Measurements from ENCODE around the gene TMCO5A. TPM values are rescaled to one million over a fixed set of nuclear protein-coding genes. Genes with fewer than 3 reads are reported as not detected.
A peak's percentile ranks its signal among the peaks of the same experiment; 100 is the strongest.

The TMCO5A gene
- 1 to 10 TPM in 1 of 2 donors, not detected in 1; 2.8 TPM for total RNA-seq

DNA sequence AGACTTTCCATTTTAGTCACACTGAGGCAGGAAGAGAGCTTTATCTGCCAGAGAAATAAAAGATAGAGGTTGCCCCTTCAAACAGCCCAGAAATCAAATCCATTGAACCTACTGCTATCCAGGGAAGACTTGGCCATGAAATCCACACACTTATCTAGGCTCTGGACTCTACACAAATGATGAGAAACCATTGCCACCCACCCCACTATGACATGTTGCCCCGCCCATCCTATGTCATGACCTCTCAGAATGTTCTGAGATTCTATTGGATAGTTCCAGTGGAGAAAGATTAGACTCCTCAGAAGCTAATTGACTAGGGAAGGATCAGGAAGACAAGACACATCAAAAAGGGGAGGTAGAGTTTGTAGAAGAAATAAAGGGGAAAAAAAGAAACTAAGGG lies at the start of gene TMCO5A:
TSS of gene TMCO5A (plus strand) at position 301 of the 400 bp plus-strand sequence. CDS start 1,684 bp downstream, outside the sequence.
- WGBS, result 86% methylated on average over 1 of the region's 1 CpG
- intact Hi-C loops (cut with DNase I), result no loop called here
- no peaks in the 10 kb centered on the region for H3K9me3 ChIP-seq
- H3K27me3 ChIP-seq (replicated peaks; ENCODE audit: insufficient read depth), result no peaks in the 10 kb centered on the region
- TF ChIP-seq, protein P1, sequence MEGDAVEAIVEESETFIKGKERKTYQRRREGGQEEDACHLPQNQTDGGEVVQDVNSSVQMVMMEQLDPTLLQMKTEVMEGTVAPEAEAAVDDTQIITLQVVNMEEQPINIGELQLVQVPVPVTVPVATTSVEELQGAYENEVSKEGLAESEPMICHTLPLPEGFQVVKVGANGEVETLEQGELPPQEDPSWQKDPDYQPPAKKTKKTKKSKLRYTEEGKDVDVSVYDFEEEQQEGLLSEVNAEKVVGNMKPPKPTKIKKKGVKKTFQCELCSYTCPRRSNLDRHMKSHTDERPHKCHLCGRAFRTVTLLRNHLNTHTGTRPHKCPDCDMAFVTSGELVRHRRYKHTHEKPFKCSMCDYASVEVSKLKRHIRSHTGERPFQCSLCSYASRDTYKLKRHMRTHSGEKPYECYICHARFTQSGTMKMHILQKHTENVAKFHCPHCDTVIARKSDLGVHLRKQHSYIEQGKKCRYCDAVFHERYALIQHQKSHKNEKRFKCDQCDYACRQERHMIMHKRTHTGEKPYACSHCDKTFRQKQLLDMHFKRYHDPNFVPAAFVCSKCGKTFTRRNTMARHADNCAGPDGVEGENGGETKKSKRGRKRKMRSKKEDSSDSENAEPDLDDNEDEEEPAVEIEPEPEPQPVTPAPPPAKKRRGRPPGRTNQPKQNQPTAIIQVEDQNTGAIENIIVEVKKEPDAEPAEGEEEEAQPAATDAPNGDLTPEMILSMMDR (IDR thresholded peaks at IDR 0.05), result no peak
- no peak for TF ChIP-seq POLR2A (IDR thresholded peaks at IDR 0.05)
- no peak for TF ChIP-seq POLR2AphosphoS5 (IDR thresholded peaks at IDR 0.05)
- DNase-seq (ENCODE audit: low spot score), result no peak
- no peaks in the 10 kb centered on the region for H3K4me1 ChIP-seq (replicated peaks)
- no peak within 1 kb of the TSS for H3K27ac ChIP-seq
- no peak within 1 kb of the TSS for H3K4me3 ChIP-seq
- no peaks in the 10 kb centered on the region for H3K36me3 ChIP-seq

DNA sequence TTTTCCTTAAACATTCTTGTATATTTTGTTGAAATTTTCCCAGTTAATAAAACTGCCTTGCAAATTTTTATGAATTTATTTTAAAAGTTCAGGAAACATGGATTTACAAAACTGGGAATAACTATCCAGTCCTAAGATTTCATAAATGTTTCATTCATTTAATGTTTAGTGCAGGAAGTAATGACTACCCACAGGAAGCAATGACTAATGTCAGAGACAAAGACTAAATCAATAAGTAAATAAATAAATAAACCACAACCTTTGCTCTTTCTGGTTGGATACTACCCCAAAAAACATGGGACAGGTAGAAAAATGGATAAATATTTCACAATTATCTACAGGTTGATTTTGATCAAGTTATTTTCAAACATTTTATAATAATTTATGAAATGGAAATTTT lies 48.8 kb upstream of the TMCO5A start:
- no peak overlapping the region for H3K4me3 ChIP-seq
- H3K36me3 ChIP-seq, result no peaks in the 10 kb centered on the region
- TF ChIP-seq, protein P1 (IDR thresholded peaks at IDR 0.05), result no peak
- DNase-seq (ENCODE audit: low spot score), result no peak
- no peak overlapping the region for H3K27ac ChIP-seq
- no peaks in the 10 kb centered on the region for H3K9me3 ChIP-seq
- no peaks in the 10 kb centered on the region for H3K4me1 ChIP-seq (replicated peaks)
- intact Hi-C loops (cut with DNase I), result loop anchor here (10.0 kb wide), 1 partner anchor 741 kb away; no protein-coding TSS in a partner anchor
- no peaks in the 10 kb centered on the region for H3K27me3 ChIP-seq (replicated peaks; ENCODE audit: insufficient read depth)

DNA sequence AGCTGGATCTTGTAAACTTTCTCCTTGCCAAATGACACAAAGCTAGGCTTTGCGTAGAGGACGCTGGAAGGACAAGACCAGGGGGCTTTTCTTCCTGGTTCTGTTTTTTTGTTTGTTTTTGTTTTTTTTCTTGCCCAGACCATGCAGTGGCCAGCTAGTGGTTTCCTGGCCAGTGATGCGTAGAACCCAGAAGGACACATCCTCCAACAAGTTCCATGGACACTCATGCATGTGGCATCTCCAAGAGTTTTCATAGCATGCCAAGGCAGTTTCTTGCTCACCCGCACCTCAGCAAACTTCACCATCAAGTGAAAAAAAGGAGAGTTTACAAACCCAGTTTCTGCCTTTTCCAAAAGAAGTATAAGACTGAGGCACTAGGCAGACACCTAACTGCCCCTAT lies 46.1 kb upstream of the TMCO5A start:
- no peaks in the 10 kb centered on the region for H3K9me3 ChIP-seq
- intact Hi-C loops (cut with DNase I), result loop anchor here (10.0 kb wide), 1 partner anchor 744 kb away; no protein-coding TSS in a partner anchor

DNA sequence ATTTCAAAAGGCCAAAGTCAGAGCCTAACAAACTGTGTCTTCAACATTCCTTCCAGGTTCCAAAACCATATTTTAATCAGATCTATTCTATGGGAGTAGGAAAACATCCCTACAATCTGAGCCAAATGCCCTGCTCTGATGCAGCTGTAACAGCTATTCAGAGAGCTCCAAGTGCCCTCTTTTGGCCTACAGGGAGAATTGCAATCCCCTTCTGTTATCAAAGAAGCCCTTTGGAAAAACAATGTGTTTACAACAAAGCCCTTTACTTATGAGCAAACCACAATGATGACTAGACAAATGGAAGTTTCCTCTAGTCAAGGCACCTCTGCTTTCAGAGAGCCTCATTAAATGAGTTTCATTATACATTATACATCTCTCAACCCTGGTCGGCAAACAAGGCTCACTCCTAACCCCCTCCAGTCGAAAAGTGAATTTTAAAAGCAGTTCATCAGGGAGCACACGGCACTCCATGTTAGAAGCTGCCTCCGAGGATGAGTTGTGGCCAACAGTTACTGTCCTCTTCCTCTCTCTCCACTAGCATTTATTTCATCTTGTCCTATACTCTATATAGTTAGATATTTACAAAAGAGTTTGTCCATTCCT lies 42.6 kb upstream of the TMCO5A start:
- Histone ChIP-seq H3K9me3 (no peaks in the 10 kb centered on the region), H3K4me1 (replicated peaks) (no peaks in the 10 kb centered on the region), H3K4me3 (no peak overlapping the region), H3K36me3 (no peaks in the 10 kb centered on the region), H3K27me3 (replicated peaks; ENCODE audit: insufficient read depth) (no peaks in the 10 kb centered on the region), H3K27ac (no peak overlapping the region)
- 31% methylated on average over 4 of the region's 4 CpGs for WGBS
- DNase-seq (ENCODE audit: low spot score), result peak; percentile 8
- TF ChIP-seq, protein P1 (IDR thresholded peaks at IDR 0.05), result peak in 3 of 4 experiments; percentile 37 to 61 (median 41)
- no peak for TF ChIP-seq POLR2AphosphoS5 (IDR thresholded peaks at IDR 0.05)
- intact Hi-C loops (cut with DNase I), result no loop called here

More for the DNA sequence above, 46.1 kb upstream of the TMCO5A start:
- H3K4me3 ChIP-seq, result no peak overlapping the region
- no peaks in the 10 kb centered on the region for H3K27me3 ChIP-seq (replicated peaks; ENCODE audit: insufficient read depth)
- no peaks in the 10 kb centered on the region for H3K36me3 ChIP-seq
- TF ChIP-seq, protein P1 (IDR thresholded peaks at IDR 0.05), result no peak
- TF ChIP-seq POLR2A (IDR thresholded peaks at IDR 0.05) (no peak), POLR2AphosphoS5 (IDR thresholded peaks at IDR 0.05) (no peak)
- 88% methylated on average over 4 of the region's 4 CpGs for WGBS
- no peak overlapping the region for H3K27ac ChIP-seq
- H3K4me1 ChIP-seq (replicated peaks), result no peaks in the 10 kb centered on the region
- no peak for DNase-seq (ENCODE audit: low spot score)

DNA sequence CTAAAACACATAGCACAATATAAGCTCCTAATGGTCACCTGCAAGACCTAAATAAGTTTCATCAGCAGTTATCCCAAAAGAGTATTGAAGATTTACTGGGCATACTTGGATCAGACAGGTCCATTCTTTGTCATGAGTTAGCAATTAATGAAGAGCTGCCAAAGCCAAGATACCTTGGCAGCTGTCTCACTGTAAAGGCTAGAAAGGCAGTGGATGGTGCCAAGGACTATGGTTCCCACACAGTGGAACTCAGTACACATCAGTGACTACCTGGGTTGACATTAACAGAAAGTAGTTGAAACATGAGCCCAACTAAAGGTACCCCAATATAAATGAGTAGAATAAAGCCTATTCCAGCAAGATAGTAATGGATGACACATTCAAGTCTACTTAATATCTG lies 41.1 kb upstream of the TMCO5A start:
- Histone ChIP-seq H3K4me3 (no peak overlapping the region), H3K27me3 (replicated peaks; ENCODE audit: insufficient read depth) (no peaks in the 10 kb centered on the region), H3K4me1 (replicated peaks) (no peaks in the 10 kb centered on the region), H3K9me3 (no peaks in the 10 kb centered on the region), H3K36me3 (no peaks in the 10 kb centered on the region), H3K27ac (no peak overlapping the region)
- DNase-seq (ENCODE audit: low spot score), result peak; percentile 63
- intact Hi-C loops (cut with DNase I), result no loop called here
- TF ChIP-seq POLR2AphosphoS5 (IDR thresholded peaks at IDR 0.05), result peak; percentile 66
- TF ChIP-seq, protein P1 (IDR thresholded peaks at IDR 0.05), result no peak
- TF ChIP-seq POLR2A (IDR thresholded peaks at IDR 0.05), result no peak

All from prostate gland (tissue), 2 donors.